Pancreas (tissue), 10 donors: ENCODE results near the gene C3orf22. TPM values are rescaled to one million over a fixed set of nuclear protein-coding genes. Genes with fewer than 3 reads are reported as not detected.

Experiments used
- ATAC-seq, 4 donors: fragments of 200-7000 bp; cut with Tn5 transposase; one replicate each; pipeline versions ENCODE4 v1.8.0 to v1.9.1; 2020; ENCODE audit warnings: mild to moderate bottlenecking in 4 of 4, moderate library complexity in 4 of 4
- DNase-seq, 6 donors: peaks; one replicate each; pipeline ENCODE4 v3.0.0-alpha.2; 2020
- FAIRE-seq: peaks from 2 replicates; lab custom pipeline; 2012; peaks lifted over from hg19 to GRCh38; lab: Jason Lieb, UNC
- H3K27ac ChIP-seq, 4 donors: fragments of 200-600 bp; sonication (generic); 1 replicate in 3 of 4; 2 replicates in 1 of 4; pipeline versions ENCODE4 v1.5.0 to v1.8.0; 2020
- H3K27me3 ChIP-seq, 4 donors: fragments of 200-600 bp; one replicate each; pipeline ENCODE4 v1.8.0; 2021
- H3K36me3 ChIP-seq, 3 donors: fragments of 200-600 bp; sonication (generic) in 1 of 3; one replicate each; pipeline versions ENCODE4 v1.5.0 to v1.8.0; 2020 to 2021
- H3K4me1 ChIP-seq, 3 donors: fragments of 200-600 bp; one replicate each; pipeline ENCODE4 v1.8.0; 2021
- H3K4me3 ChIP-seq, 4 donors: fragments of 200-600 bp; sonication (generic) in 2 of 4; one replicate each; pipeline versions ENCODE4 v1.5.0 to v1.8.0; 2020 to 2021
- H3K9me3 ChIP-seq, 4 donors: fragments of 200-600 bp; one replicate each; pipeline ENCODE4 v1.8.0; 2021
- WGBS, 2 donors: extraction: QIAGEN DNeasy Blood & Tissue Kit; methylation state at CpG; one replicate each; pipeline ENCODE4 v1.1.7; 2013; 5-methylcytosine and 5-hydroxymethylcytosine counted together
- intact Hi-C, 3 donors: fragments of 100-400 bp; cut with DNase I; formaldehyde crosslinking; loops; one replicate each; pipeline versions ENCODE4 v1.11.1 to v1.14.2; 2022
- polyA plus RNA-seq, 2 donors: library from polyadenylated mRNA; stranded (reverse); fragments of 200-250 nt; gene quantifications; one replicate each; pipeline ENCODE4 v1.2.3, GENCODE V29; 2013
- total RNA-seq, 6 donors: library from RNA; stranded (reverse); fragmentation: NEBNext Ultra II Directional in 4 of 6; extraction: Animal tissue kit (Norgen Biotek cat#: 25700) in 4 of 6; gene quantifications; one replicate each; pipeline versions ENCODE4 v1.2.1 to v1.2.4, GENCODE V29; 2021 to 2023
- TF ChIP-seq, protein P1 (sequence below), 4 donors: fragments of 200-600 bp; sonication (generic) in 3 of 4; IDR thresholded peaks; one replicate each; pipeline versions ENCODE4 v1.5.0 to v1.8.0; 2021; ENCODE audit warnings: antibody characterized with exemption in 4 of 4
- donor health status: healthy with polysubstance abuse.
- donor health status: DM: no; HTN: no; CAD: no; lungs with moderate emphysema.
- donor health status: DM: no; HTN: no; CAD: no.
- donor health status: control.
- donor health status: control.
- donor health status: Bipolar disorder and iron deficiency.
- donor health status: DM: yes; HTN: yes; CAD: no.
- donor health status: DM: no; HTN: no; CAD: no.
- donor health status: DM: no; HTN: no; CAD: no.
- donor health status: DM: yes; HTN: yes; CAD: no.

Gene C3orf22
- total and polyA plus RNA-seq, 8 donors, result 0.09 TPM; not detected in 7

DNA sequence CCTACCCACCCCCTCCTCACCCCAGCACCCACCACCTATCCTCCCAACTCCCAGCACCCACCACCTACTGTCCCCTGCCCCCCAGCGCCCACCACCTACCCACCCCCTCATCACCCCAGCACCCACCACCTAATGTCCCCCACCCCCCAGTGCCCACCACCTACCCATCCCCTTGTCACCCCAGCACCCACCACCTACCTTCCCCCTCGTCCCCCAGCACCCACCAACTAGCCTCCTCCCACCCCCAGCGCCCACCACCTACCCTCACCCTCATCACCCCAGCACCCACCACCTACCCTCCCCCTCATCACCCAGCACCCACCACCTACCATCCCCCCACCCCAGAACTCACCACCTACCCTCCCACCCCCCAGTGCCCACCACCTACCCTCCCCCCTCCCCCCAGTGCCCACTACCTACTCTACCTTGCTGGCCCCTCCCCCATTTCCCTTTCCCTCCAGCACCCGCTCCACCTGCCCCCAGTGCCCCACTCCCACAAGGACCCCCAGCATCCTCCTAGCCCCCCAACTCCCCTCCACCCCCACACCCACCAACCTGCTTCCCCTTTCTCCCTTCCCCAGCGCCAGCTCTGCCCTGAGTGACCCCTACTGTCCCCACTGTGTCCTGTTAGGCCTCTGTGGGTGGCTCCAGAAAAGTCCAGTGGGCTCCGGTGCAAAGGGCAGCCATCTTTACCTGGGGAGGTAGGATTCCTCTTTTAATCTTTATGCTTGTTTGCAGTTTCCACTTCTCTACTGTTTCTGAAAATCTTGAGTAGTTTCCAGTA is 42.4 kb downstream of the C3orf22 start:
- H3K9me3 ChIP-seq, result no peaks in the 10 kb centered on the region
- no peak for ATAC-seq
- no peaks in the 10 kb centered on the region for H3K36me3 ChIP-seq
- no peak overlapping the region for H3K27ac ChIP-seq
- intact Hi-C loops, result no loop called here
- 77 to 83% methylated on average over 5 to 6 of the region's 6 CpGs for WGBS, 2 donors
- DNase-seq, result peak in 3 of 6 donors; percentile 6 to 26 (median 21)
- H3K27me3 ChIP-seq, result no peaks in the 10 kb centered on the region
- H3K4me3 ChIP-seq, result no peak overlapping the region
- no peak for FAIRE-seq
- H3K4me1 ChIP-seq, result no peaks in the 10 kb centered on the region
- TF ChIP-seq, protein P1, sequence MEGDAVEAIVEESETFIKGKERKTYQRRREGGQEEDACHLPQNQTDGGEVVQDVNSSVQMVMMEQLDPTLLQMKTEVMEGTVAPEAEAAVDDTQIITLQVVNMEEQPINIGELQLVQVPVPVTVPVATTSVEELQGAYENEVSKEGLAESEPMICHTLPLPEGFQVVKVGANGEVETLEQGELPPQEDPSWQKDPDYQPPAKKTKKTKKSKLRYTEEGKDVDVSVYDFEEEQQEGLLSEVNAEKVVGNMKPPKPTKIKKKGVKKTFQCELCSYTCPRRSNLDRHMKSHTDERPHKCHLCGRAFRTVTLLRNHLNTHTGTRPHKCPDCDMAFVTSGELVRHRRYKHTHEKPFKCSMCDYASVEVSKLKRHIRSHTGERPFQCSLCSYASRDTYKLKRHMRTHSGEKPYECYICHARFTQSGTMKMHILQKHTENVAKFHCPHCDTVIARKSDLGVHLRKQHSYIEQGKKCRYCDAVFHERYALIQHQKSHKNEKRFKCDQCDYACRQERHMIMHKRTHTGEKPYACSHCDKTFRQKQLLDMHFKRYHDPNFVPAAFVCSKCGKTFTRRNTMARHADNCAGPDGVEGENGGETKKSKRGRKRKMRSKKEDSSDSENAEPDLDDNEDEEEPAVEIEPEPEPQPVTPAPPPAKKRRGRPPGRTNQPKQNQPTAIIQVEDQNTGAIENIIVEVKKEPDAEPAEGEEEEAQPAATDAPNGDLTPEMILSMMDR (IDR thresholded peaks at IDR 0.05), result no peak

DNA sequence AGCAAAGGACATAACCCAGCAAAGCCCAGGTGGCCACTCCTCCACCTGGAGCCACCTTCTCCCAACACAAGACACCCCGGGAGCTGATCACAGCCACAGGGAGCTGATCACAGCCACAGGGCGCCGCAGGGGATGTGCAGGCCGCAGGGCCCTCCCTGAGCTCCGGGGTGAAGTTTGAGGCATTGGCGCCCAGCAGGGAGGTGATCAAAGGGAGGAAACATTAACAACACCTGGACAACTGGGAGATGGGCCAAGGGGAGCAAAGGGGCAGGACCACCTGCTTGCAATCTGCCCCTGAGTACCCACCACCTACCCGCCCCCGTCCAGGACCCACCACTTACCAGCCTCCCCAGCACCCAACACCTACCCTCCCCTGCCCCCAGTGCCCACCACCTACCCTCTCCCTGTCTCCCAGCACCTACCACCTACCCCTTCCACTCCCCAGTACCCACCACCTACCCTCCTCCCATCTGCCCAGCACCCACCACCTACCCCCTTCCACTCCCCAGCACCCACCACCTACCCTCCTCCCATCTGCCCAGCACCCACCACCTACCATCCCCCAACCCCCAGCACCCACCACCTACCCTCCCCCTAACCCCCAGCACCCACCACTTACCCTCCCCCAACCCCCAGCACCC is 43.5 kb downstream of the C3orf22 start:
- no peaks in the 10 kb centered on the region for H3K9me3 ChIP-seq
- H3K27me3 ChIP-seq, result no peaks in the 10 kb centered on the region
- no peaks in the 10 kb centered on the region for H3K36me3 ChIP-seq
- peak in 2 of 6 donors; percentile 43 to 48 for DNase-seq
- no peak overlapping the region for H3K4me3 ChIP-seq
- intact Hi-C loops, result no loop called here
- no peak for ATAC-seq
- no peak overlapping the region for H3K27ac ChIP-seq
- H3K4me1 ChIP-seq, result no peaks in the 10 kb centered on the region
- no peak for FAIRE-seq
- TF ChIP-seq, protein P1 (IDR thresholded peaks at IDR 0.05), result no peak
- 68 to 76% methylated on average over 8 of the region's 8 CpGs for WGBS, 2 donors

DNA sequence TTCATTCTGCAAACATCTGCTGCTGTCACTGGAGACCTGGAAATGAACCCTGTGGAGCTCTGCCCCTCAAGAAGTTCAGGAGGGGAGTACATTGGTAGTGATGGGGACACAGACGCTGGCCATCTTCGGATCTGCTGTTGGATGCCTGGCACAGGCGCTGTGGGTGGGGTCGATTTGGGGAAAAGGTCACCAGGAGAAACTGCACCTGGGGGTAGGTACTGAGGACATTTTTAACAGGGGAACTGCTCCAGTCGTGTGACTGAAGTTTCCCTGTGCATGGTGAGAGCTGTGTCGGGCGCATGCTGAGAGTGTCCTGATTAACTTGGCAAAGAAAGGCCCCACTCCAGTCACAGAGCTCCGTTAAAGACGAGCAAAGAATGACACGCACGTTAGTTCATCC is 44.6 kb downstream of the C3orf22 start:
- no peak for ATAC-seq
- 74 to 81% methylated on average over 11 of the region's 11 CpGs for WGBS, 2 donors
- no peak overlapping the region for H3K4me3 ChIP-seq
- no peak for FAIRE-seq
- peak in 3 of 6 donors; percentile 6 to 21 (median 19) for DNase-seq
- H3K9me3 ChIP-seq, result no peaks in the 10 kb centered on the region
- no peaks in the 10 kb centered on the region for H3K4me1 ChIP-seq
- H3K27ac ChIP-seq, result no peak overlapping the region
- intact Hi-C loops, result no loop called here
- no peaks in the 10 kb centered on the region for H3K36me3 ChIP-seq
- TF ChIP-seq, protein P1 (IDR thresholded peaks at IDR 0.05), result no peak
- H3K27me3 ChIP-seq, result no peaks in the 10 kb centered on the region

DNA sequence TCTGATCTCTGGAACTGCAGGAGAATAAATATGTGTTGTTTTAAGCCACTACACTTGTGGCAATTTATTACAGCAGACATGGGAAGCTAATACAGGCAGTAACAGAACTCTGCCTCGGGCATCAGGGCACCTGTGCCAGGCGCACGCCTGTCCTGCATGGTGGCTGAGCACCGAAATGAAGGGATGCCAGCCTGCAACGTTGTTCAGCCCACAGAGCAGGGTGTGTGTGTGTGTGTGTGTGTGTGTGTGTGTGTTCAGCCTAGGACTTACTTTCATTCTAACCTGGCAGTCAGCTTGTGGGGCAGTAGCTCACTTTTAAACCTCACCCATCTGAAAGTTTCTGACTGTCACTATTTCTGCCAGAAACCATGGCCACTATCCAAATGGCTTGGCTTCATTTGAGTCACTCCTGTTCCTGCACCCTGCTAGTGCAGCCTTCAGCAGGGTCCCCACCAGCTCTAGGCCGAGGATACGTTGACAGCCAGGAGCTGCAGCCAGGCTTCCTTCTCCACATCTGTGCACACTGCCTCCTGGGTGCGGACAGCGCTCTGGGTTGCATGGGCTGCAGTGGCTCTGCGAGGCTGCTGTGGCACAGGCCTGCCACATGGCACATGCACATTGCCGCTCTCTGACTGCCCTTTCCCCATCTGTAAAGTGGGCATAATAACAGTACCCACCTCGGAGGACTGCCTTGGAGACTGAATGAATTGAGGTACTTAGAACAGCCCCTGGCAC is 45.6 kb downstream of the C3orf22 start:
- H3K36me3 ChIP-seq, result no peaks in the 10 kb centered on the region
- intact Hi-C loops, result no loop called here
- H3K9me3 ChIP-seq, result no peaks in the 10 kb centered on the region
- TF ChIP-seq, protein P1 (IDR thresholded peaks at IDR 0.05), result no peak
- no peak overlapping the region for H3K4me3 ChIP-seq
- ATAC-seq (no peak), DNase-seq (peak in 3 of 6 donors; percentile 6 to 35 (median 29)), FAIRE-seq (no peak)
- WGBS, 2 donors, result 71 to 75% methylated on average over 12 of the region's 12 CpGs
- H3K27ac ChIP-seq, result no peak overlapping the region
- no peaks in the 10 kb centered on the region for H3K4me1 ChIP-seq
- H3K27me3 ChIP-seq, result no peaks in the 10 kb centered on the region
